Smooth muscle cell (in vitro differentiated cells): ENCODE results near the gene CAPN7. TPM values are rescaled to one million over a fixed set of nuclear protein-coding genes. Genes with fewer than 3 reads are reported as not detected.
A peak's percentile ranks its signal among the peaks of the same experiment; 100 is the strongest.

ENCODE experiments used
- DNase-seq: peaks from one replicate; lab custom pipeline; 2025; ENCODE audit not compliant: unreplicated experiment; lab: John Stamatoyannopoulos, UW
- H2AFZ ChIP-seq: fragments of 200-600 bp; sonication (generic); 2 replicates; pipeline ENCODE4 v1.6.0; 2016; ENCODE audit warnings: antibody characterized with exemption, low read depth, mild to moderate bottlenecking
- H3F3A ChIP-seq: fragments of 200-600 bp; sonication (generic); 2 replicates; pipeline ENCODE4 v1.6.0; 2017; ENCODE audit warnings: antibody characterized with exemption, low read depth
- H3K27ac ChIP-seq: fragments of 200-600 bp; sonication (generic); 2 replicates; pipeline ENCODE4 v1.5.1; 2016; ENCODE audit warnings: low read depth, mild to moderate bottlenecking
- H3K27me3 ChIP-seq: fragments of 200-600 bp; sonication (generic); 2 replicates; pipeline ENCODE4 v1.6.1; 2016; ENCODE audit warnings: low read depth, mild to moderate bottlenecking
- H3K36me3 ChIP-seq: fragments of 200-600 bp; sonication (generic); 2 replicates; pipeline ENCODE4 v1.5.1; 2016; ENCODE audit warnings: low read depth
- H3K4me1 ChIP-seq: fragments of 200-600 bp; sonication (generic); 2 replicates; pipeline ENCODE4 v1.5.1; 2016; ENCODE audit warnings: low read depth
- H3K4me2 ChIP-seq: fragments of 200-600 bp; sonication (generic); 2 replicates; pipeline ENCODE4 v1.6.0; 2016; ENCODE audit warnings: mild to moderate bottlenecking
- H3K4me3 ChIP-seq: fragments of 200-600 bp; sonication (generic); 2 replicates; pipeline ENCODE4 v1.5.1; 2016; ENCODE audit warnings: mild to moderate bottlenecking
- H3K79me2 ChIP-seq: fragments of 200-600 bp; sonication (generic); 2 replicates; pipeline ENCODE4 v1.6.0; 2016; ENCODE audit warnings: low read depth, mild to moderate bottlenecking
- H3K9ac ChIP-seq: fragments of 200-600 bp; sonication (generic); 2 replicates; pipeline ENCODE4 v1.6.0; 2016; ENCODE audit warnings: low read depth
- H3K9me3 ChIP-seq: fragments of 200-600 bp; sonication (generic); replicated peaks from 2 replicates; pipeline ENCODE4 v1.5.1; 2016; ENCODE audit warnings: low read depth
- H4K20me1 ChIP-seq: fragments of 200-600 bp; sonication (generic); 2 replicates; pipeline ENCODE4 v1.6.0; 2016; ENCODE audit warnings: low read depth
- WGBS: methylation state at CpG from one replicate; pipeline ENCODE4 v1.1.7; 2016; ENCODE audit warnings: low lambda C conversion rate; 5-methylcytosine and 5-hydroxymethylcytosine counted together
- polyA plus RNA-seq: library from polyadenylated mRNA; unstranded; fragments of >200 nt; fragmentation: Nextera tagmentation; extraction: Ambion mirVana; gene quantifications from 2 replicates; pipeline ENCODE4 v1.2.1, GENCODE V29; 2016
- total RNA-seq: library from RNA; depleted of rRNA; stranded (reverse); fragments of >200 nt; gene quantifications from 2 replicates; pipeline ENCODE4 v1.2.3, GENCODE V29; 2014
- TF ChIP-seq, protein P1 (sequence below): fragments of 200-600 bp; sonication (generic); IDR thresholded peaks from 2 replicates; pipeline ENCODE4 v1.5.1; 2017; ENCODE audit warnings: borderline replicate concordance, mild to moderate bottlenecking, antibody characterized with exemption; ENCODE audit not compliant: insufficient read depth, poor library complexity, severe bottlenecking

CAPN7 gene
- total and polyA plus RNA-seq, 2 experiments from 2014 or later, result 20.5 to 38.7 TPM

DNA sequence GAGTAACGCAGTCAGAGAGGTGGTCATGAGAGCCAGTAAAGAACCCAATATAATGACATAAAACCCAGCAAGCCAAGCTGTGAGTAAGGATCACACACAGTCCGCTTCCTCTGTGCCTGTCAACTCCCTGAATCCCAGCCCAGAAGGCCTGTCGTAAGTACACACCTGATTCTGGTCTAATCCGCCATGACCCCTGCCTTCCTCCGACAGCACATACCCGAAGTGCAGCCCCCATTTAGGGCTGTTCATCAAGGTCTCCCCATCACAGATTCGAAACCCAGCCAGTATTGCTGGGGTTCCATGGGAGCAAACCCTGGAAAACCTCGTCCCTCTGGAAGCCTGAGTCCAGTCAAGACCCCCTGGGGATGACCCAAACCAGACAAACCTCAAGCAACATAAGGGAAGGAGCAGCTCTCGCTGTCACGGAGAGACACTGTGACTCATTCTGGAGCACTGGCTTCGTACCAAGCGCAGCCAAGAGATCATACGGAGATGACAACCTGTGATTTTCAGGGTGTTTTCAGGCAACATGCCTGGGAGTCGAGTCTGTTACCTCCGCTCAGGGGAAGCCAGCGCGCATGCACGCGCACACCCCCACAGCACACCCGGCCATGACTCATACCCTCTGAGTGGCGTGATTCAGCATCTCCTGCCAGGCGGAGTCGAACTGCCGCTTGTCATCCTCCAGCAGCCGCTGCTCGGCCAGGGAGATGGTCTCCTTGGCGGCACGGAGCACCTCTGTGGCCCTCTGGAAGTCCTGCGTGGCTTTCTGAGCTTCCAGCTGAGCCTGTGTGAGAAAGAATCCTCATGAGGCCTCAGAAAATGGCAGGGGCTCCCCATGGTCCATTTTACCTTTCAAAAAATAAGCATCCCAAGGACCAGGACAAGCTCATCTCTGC, 63.3 kb downstream of the CAPN7 start:
- Histone ChIP-seq H2AFZ (peak overlapping the region; percentile 28), H3K36me3 (no peaks in the 10 kb centered on the region), H3K4me2 (peak overlapping the region; percentile 76), H3F3A (peaks cover 11% of the 10 kb centered on the region), H3K27ac (peak overlapping the region; percentile 98), H3K9ac (peak overlapping the region; percentile 88), H3K4me3 (no peak overlapping the region), H3K4me1 (no peaks in the 10 kb centered on the region), H3K27me3 (no peaks in the 10 kb centered on the region), H3K79me2 (peaks cover 10% of the 10 kb centered on the region), H3K9me3 (no peaks in the 10 kb centered on the region), H4K20me1 (no peaks in the 10 kb centered on the region)
- TF ChIP-seq, protein P1, sequence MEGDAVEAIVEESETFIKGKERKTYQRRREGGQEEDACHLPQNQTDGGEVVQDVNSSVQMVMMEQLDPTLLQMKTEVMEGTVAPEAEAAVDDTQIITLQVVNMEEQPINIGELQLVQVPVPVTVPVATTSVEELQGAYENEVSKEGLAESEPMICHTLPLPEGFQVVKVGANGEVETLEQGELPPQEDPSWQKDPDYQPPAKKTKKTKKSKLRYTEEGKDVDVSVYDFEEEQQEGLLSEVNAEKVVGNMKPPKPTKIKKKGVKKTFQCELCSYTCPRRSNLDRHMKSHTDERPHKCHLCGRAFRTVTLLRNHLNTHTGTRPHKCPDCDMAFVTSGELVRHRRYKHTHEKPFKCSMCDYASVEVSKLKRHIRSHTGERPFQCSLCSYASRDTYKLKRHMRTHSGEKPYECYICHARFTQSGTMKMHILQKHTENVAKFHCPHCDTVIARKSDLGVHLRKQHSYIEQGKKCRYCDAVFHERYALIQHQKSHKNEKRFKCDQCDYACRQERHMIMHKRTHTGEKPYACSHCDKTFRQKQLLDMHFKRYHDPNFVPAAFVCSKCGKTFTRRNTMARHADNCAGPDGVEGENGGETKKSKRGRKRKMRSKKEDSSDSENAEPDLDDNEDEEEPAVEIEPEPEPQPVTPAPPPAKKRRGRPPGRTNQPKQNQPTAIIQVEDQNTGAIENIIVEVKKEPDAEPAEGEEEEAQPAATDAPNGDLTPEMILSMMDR, result no peak
- 30% methylated on average over 29 of the region's 29 CpGs for WGBS
- peak; percentile 68 for DNase-seq

- Histone ChIP-seq H3K4me1 (no peaks in the 10 kb centered on the region), H3K27ac (no peak overlapping the region), H3K4me2 (no peak overlapping the region), H3K27me3 (no peaks in the 10 kb centered on the region), H3K9ac (no peak overlapping the region), H3K36me3 (no peaks in the 10 kb centered on the region), H3F3A (peaks cover 11% of the 10 kb centered on the region), H3K4me3 (no peak overlapping the region), H2AFZ (no peak overlapping the region), H3K79me2 (peaks cover 3% of the 10 kb centered on the region), H3K9me3 (no peaks in the 10 kb centered on the region), H4K20me1 (no peaks in the 10 kb centered on the region)
- 93% methylated on average over 4 of the region's 4 CpGs for WGBS
- no peak for DNase-seq
- TF ChIP-seq, protein P1, result no peak
Observed at GRCh38 chr3:15271030-15271429, 65.0 kb downstream of the CAPN7 start.

DNA sequence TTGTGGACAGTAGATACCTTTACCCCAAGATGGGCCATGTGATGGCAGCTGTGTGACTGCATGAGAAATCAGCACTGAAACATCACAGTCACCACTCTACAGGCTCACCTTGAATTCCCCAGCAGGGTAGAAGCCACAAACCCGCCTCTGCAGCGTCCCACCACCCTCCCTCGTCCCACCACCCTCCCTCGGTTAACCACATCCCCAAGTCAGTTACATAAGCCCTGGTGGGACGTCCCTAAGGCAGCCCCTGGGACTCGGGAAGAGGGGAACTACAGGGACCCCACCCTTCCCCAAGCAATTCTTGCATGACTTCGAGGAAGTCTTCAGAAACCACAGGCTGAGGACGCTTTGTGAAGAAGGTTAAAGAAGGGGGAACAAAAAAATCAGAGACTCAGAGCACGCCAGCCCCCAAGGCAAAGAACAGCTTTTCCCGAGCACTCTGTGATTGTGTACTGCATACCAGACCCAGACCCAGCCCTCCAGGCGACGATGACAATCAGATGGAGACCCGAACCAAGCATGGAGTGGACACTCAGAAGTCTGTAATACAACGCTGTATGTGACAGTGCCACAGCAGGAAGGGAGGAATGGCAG, 65.8 kb downstream of the CAPN7 start:
- H3F3A ChIP-seq, result peaks cover 11% of the 10 kb centered on the region
- H3K36me3 ChIP-seq, result no peaks in the 10 kb centered on the region
- no peak for DNase-seq
- H4K20me1 ChIP-seq, result no peaks in the 10 kb centered on the region
- H3K4me2 ChIP-seq, result no peak overlapping the region
- no peak overlapping the region for H3K9ac ChIP-seq
- WGBS, result 66% methylated on average over 14 of the region's 14 CpGs
- H2AFZ ChIP-seq, result no peak overlapping the region
- no peaks in the 10 kb centered on the region for H3K27me3 ChIP-seq
- no peaks in the 10 kb centered on the region for H3K9me3 ChIP-seq
- TF ChIP-seq, protein P1, result no peak
- H3K79me2 ChIP-seq, result peaks cover 8% of the 10 kb centered on the region
- H3K4me1 ChIP-seq, result no peaks in the 10 kb centered on the region
- H3K4me3 ChIP-seq, result no peak overlapping the region
- H3K27ac ChIP-seq, result peak overlapping the region; percentile 33
